ENCODE measurements around the gene RFX8.
"Not testable (repeated sequence)": the region's sequence is repeated elsewhere in the genome, so short reads cannot be mapped to it uniquely, and the experiment has no call there.

Gene RFX8

GRCh38 chr2:101375653-101376052, 99.3 kb downstream of the RFX8 start:
- DNase-seq (ENCODE audit: low read depth): no peak

- DNase-seq (ENCODE audit: low read depth): no peak
Observed at GRCh38 chr2:101374821-101375561, 99.9 kb downstream of the RFX8 start.

DNA sequence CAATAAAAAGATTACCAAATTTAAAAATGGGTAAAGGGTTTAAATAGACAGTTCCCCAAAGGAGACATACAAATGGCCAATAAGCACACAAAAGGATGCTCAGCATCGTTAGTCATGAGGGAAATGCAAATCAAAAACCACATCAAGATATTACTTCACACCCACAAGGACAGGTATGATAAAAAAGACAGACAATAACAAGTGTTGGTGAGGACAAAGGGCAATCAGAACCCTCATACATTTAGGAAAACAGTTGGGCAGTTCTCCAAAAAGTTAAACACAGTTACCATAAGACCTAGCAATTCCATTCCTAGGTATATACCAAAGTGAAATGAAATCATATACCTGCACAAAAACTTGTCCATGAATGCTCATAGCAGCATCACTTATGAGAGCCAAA, 102.1 kb downstream of the RFX8 start:
- DNase-seq (ENCODE audit: low read depth): no peak

- DNase-seq (ENCODE audit: low read depth): no peak
Observed at GRCh38 chr2:101371636-101372035, 103.3 kb downstream of the RFX8 start.

- DNase-seq (ENCODE audit: low read depth): no peak
Observed at GRCh38 chr2:101369100-101369499, 105.8 kb downstream of the RFX8 start.

DNA sequence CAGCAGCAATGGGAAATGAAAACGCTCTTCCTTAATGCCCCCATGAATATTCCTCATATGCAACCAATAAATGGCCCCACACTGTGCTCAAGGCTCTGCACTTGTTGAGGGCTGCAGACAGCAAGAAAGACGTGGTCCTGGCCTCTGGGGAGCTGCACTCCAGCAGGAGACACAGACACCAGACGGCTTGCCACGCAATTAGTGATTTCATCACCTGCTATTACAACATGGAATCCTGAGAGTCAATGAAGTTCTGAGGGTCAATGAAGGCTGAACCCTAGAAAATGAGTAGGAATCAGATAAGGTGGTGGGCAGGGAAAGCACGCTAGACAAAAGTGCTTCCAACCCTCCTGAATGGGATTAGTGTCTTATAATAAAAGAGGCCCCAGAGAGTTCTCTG, 106.5 kb downstream of the RFX8 start:
- no peak for DNase-seq (ENCODE audit: low read depth)

GRCh38 chr2:101367508-101367907, 107.4 kb downstream of the RFX8 start:
- no peak for DNase-seq (ENCODE audit: low read depth)

DNA sequence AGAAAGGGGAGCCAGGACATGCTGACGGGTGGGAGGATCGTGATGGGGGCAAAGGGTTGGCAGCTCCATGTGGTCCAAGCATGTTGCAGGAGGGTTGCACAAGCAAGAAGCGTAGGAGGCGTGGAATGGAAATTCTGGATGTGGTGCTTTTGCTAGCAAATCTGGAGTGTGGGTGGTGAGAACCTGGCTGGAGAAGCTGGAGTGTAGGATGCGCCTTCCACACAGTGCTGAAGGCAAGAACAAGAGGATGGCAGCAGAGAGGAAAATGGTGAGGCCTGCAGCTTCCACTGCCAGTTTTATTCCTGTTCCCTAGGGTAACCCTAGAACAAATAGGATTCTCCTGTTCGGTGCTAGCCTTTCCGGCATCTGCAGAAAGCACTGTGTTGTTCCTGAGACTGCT, 110.0 kb downstream of the RFX8 start:
- DNase-seq (ENCODE audit: low read depth): no peak

GRCh38 chr2:101362777-101363176, 112.1 kb downstream of the RFX8 start:
- no peak for DNase-seq (ENCODE audit: low read depth)

DNA sequence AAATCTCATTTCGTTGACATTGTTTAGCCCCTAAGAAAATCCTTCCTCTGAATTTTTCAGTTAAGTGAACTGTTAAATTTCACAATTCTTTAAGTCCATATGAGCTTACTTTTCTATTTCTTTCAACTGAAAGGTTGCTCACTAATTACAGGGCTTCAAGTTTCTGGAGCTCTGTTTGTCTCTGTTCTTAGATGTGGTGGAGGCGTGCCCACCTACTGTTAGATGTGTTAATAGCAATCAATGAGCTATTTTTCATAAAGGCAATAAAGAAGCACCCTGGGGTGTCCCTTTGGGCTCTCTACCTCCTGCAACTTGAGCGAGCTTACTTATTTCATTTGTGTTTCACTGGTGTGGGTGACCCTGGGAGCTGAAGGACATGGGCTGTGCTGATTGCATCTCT, 112.6 kb downstream of the RFX8 start:
- no peak for DNase-seq (ENCODE audit: low read depth)

GRCh38 chr2:101361522-101361921, 113.4 kb downstream of the RFX8 start:
- no peak for DNase-seq (ENCODE audit: low read depth)

DNA sequence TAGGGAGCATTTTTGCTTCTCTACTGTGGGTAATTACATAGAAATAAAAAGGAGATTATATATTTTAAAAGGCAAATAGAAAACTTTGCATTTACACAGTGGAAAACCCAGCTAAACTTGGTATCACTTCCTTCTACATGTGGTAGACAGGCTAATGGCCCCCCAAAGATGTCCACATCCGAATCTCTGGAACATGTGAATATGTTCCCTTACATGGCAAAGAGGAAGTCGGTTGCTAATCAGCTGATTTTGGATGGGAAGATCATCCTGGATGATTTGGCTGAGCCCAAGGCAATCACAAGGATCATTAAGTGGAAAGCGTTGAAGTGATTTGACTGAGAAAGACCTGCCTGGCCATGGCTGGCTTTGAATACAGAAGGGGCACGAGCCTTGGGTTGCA, 113.8 kb downstream of the RFX8 start:
- no peak for DNase-seq (ENCODE audit: low read depth)

DNA sequence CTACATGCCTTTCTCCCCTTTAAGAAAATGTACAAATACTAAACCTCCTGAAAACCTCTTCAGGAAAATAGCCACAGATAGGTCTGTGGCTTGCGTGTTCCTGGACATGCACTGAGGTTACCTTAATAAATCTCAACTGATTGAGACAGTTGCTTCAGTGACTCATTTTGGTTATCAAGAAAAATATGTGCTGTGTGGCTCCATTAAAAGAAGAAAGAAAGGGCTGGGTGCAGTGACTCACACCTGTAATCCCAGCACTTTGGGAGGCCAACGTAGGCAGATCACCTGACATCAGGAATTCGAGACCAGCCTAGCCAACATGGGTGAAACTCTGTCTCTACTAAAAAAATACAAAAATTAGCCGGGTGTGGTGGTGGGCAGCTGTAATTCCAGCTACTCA, 114.7 kb downstream of the RFX8 start:
- no peak for DNase-seq (ENCODE audit: low read depth)

- DNase-seq (ENCODE audit: low read depth): no peak
Observed at GRCh38 chr2:101359410-101359954, 115.4 kb downstream of the RFX8 start.

DNA sequence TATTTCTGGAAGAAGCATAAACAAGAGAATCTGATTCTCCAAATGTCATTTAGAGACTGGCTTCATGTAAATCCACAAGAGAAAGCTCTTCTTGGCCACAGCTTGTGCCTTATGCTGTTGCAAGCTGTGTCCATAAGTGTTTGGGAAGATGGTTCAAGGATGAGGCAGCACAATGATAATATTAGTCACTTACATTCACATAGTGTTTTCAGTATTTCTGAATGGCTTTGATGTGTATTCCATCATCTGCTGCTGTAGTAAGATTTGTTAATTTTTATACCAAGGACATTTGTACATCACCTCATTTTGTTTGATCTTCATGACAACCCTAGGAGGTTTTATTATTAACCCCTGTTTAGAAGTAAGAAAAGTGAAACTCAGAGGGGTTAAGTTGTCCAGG, 117.5 kb downstream of the RFX8 start:
- no peak for DNase-seq (ENCODE audit: low read depth)

GRCh38 chr2:101356521-101356920, 118.4 kb downstream of the RFX8 start:
- DNase-seq (ENCODE audit: low read depth): no peak

DNA sequence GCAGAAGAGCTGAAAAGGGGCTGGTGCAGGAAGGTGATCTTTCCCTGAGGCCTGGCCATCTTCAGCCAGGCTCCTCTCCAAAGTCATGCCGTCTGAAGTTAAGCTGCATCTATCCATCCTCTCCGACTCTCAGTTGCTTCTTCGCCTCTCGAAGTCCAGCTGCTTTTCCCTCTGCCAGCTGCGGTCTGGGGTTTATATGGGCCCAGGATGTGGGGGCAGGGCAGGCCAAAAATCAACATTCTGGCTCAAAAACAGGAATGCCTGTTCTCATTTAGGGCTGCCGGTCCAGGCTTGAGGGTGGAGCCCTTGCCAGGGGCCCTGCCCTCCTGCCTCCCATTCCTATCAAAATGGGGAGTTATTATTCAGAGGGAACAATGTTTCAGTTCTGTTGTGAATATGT, 118.9 kb downstream of the RFX8 start:
- DNase-seq (ENCODE audit: low read depth): no peak

DNA sequence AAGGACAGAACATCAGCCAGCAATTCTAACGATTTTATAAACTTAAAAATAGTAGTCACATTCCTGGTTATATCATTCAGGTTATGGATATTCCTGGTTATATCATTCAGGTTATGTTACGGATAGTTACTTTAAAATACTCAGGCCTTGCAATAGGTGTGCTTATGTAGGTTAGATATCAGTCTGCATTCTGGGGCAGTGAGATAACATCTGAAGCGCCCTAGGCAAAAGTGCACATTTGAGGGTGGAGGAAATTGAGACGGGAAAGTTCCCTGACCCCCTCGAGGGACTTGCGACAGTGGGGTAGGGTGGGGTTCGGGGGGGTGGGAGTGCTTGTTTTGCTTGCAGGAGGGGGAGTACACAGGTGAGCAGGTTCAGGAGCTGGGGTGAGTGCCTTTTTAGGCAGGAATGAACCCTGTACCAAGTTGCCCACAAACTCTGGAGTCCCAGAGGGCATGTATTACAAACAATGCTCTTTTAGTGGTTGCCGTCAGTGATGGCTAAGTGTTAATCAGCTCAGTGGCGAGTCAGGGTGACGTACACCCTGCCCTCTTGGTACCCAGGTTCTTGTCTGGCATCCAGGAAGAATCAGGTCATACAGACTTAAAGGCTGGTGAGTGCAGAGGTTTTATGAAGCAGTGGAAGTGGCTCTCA, 119.4 kb downstream of the RFX8 start:
- no peak for DNase-seq (ENCODE audit: low read depth)

DNA sequence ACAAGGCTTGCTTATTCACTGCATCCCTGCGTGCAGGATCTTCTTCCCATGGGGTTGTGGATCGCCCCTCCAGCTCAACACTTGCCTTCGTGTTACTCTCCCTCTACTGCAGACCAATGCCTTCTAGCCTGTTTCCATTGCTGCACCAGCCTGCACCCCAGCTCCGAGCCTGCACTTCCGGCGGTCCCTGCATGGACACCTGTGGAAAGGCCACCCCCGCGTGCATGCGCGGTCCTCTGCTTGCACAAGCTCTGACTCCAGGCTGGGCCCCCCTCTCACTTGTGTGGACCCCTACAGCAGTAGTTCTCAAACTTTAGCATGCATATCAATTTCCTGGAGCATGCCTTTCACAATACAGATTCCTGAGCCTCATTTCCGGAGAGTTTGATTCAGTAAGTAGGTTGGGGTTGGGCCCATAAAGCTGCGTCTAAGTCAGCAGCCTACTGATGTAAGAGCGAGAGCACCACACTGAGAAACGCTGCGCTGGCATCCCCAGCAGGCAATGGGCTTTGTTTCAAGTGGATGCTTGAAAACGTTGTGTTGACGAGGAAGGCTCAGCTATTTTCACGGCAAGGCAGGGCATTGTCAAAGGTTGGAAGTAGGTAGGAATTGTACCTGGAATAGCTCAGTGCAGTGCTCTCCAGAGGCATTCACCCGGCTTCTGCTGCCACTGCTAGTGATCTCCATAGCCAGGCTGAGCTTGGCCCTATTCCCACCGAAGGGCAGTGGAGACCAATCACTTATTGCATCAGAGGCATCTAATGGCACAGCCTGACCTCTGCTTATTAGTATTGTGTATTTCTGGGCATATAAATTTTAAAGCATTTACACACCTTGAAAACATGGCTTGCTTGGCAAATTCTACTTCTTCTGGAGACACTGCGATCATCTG, 120.2 kb downstream of the RFX8 start:
- no peak for DNase-seq (ENCODE audit: low read depth)

DNA sequence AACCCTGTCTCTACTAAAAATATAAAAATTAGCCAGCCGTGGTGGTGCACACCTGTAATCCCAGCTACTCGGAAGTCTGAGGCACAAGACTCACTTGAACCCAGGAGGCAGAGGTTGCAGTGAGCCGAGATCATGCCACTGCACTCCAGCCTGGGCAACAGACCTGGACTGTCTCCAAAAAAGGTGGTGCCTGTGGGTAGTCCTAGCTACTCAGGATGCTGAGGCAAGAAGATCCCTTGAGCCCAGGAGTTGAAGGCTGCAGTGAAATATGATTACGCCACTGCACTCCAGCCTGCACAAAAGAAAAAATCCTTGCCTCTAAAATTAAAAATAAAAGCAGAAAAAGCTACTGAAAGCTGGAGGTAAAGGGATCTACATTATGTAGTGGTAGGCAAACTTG, 122.3 kb downstream of the RFX8 start:
- DNase-seq (ENCODE audit: low read depth): not testable (repeated sequence)

GRCh38 chr2:101351207-101351606, 123.7 kb downstream of the RFX8 start:
- DNase-seq (ENCODE audit: low read depth): no peak

DNA sequence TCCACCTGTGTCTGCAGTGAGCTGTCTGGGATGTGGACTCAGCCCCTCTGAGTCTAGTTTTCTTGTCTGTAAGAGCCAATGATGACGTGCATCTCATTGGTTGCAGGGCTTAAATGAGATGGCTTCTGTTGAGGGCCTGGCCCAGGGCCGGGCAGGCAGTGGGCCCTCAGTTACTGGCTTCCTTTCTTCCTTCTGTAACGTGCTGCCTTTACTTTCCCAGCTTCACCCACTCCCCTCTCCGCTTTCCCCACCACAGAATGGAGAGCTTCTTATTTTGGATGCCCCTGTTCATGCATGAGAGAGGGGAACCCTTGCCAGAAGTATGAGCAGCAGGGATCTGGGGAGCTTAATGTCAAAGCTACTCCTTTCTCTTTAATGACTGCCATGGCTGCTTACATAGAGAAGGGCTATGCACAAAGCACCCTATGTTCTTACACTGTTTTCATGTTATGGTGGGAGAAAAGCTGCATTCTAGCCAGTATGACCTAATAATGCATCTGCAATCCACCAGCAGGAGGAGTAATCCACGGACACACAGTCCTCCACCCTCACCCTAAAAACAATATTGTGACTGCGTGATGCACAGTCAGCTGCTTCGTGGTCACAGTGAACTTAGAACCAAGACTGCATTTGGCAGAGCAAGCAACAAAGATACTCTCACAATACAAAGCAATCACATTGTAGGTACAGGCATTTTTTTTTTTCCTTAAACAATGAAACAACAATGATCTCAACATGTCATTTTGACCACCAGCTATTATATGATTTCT, 124.8 kb downstream of the RFX8 start:
- DNase-seq (ENCODE audit: low read depth): no peak
